Measurements from ENCODE around the gene HEPACAM2.

HEPACAM2 gene

DNA sequence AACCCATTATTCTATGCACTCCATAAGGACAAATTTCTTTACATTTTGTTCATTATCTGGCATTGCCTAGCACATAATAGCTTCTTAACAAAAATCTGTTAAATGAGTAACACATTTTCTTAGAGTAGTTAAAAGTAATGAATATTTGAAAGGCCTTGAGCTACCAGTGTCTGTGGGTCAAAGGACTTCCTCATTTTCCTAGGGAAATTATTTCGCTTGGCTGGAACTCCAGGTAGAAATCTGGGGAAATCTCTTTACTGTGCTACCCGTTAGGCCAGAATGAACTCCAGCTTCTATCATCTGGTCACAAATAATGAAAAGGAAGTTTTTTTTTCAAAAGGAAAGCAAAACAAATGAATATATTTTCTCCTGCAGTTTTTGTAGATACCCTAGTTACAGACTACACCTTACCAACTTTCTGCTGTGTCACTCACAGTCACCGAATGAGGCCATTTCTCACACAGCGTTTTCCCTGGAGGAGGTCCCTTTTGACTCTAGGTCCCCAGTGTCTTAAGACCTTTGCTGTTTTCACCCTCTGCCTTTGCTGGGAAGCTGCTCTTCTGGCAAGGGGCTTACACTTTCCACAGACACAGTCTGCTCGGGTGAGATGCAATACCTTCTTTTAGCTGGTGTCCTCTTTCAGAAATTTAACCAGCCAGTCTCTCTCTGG lies 79.7 kb downstream of the HEPACAM2 start:
- no peak for DNase-seq

DNA sequence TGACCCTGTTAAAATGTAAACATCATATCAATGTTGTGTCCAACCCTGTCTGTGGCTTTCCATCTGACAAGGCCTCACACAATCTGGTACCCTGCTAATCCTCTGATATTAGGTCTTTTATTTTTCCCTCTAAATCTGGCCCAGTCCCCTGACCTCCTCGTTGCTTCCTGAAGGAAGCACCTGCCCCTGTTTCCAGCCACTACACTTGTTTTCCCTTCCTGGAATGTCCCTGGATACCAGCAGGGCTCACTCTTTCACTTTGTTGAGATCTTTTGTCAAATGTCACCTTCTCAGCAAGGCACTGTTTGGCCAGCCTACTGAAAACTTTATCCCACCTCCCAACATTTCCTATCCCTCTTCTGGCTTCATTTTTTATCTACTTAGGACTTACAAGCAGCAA lies 80.2 kb downstream of the HEPACAM2 start:
- peak; percentile 10 for DNase-seq

DNA sequence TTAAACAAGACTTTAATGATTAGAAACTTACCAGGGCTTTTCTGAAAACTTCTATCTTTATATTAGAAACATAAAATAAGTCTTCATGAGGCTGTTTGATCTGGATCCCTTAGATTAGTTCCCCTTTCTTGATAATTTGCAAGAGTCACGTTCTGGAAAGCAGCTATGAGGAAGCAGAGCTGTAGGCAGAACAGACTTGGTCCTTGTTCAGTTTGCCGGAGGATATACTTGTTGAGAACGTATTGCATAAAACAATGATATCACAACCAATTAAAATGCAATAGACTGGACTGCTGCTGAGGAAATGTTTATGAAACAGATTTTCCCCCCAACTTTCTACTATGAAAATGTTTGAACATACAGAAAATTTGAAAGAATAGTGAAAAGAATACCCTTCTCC lies 80.9 kb downstream of the HEPACAM2 start:
- no peak for DNase-seq

DNA sequence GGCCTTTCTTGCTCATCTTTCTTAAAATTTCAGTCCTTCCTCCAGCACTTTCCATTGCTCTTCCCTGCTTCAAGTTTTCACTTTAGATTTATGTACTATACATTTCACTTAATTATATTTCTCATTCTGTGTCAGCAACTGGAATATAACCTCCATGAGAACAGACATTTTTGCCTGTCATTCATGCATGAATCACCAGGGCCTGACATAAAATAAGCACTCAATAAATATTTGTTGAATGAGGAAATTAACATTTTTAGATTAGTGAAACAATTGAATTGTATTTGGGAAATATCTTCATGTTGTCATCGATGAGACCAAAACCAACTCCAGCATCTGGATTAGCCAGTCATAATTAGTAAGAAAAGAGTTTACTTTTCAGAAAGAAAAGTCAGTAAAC lies 84.1 kb downstream of the HEPACAM2 start:
- DNase-seq: no peak

DNA sequence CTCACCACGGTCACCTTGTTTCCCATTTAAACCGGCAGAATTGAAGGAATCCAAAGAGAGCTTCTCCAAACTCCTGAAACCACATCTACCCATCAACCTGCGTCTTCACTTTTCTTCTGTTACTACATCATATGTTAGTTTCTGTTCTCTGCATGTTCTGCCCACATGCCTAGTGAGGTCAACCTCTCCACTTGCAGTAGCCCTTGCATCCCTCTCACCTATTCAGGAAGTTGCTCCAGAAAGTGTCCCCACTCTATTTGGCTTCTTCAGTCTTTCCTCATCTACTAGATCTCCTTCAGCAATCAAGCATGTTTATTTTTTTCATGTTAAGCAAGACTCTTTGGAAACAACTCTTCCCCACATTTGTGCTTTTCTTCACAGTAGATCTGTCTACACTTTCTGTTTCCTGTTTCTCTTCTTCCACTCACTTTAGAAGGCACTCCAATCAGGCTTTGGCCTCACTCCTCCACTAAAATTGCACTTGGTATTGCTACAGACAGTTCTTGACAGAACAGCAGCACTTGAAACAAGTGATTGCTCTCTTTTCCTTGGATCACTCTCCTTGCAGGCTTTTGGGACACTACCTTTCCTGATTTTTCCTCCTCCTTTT lies 85.6 kb downstream of the HEPACAM2 start:
- no peak for DNase-seq

DNA sequence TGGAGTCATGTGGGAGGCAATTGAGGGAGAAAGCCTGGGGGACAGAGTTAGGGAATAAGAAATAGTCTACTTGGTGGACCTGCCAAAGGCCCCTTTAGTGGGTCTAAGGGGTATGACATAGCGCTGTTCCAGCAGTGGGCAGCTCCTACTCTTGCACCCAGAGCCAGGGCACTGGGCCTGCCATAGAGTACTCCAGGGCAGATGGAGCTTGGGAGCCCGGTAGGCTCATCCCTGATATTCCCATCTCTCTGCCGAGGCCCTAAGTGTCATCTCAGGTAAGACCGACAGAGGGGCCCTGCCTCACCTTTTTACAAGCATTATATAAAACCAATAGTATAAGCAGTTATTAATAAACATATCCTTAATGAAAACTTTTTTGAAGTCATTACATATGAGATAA lies 87.7 kb downstream of the HEPACAM2 start:
- no peak for DNase-seq
